T-helper 9 cell (primary cell): ENCODE data around the gene SUPT7L.
"Not testable (repeated sequence)": the region's sequence is repeated elsewhere in the genome, so short reads cannot be mapped to it uniquely, and the experiment has no call there.

Experiments used
- DNase-seq: peaks from one replicate; pipeline ENCODE4 v3.0.0-alpha.2; 2020

SUPT7L gene

GRCh38 chr2:27636766-27637165 is 26.6 kb downstream of the SUPT7L start:
- no peak for DNase-seq

DNA sequence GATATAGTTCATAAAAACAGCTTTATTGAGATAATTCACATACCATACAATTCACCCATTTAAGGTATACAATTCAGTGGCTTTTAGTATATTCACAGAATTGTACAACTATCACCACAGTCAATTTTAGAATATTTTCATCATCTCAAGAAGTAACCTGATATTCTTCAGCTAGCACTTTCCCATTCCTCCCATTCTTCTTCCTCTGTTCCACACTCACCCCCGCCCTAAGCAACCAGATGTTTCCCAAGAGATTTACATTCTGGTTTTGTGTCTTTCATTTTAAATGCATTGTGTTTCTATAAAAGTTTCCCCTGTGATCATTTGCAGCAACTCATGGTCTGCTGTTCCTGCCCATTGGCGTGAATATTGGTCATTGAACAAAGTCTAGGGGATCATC is 29.1 kb downstream of the SUPT7L start:
- DNase-seq: no peak

DNA sequence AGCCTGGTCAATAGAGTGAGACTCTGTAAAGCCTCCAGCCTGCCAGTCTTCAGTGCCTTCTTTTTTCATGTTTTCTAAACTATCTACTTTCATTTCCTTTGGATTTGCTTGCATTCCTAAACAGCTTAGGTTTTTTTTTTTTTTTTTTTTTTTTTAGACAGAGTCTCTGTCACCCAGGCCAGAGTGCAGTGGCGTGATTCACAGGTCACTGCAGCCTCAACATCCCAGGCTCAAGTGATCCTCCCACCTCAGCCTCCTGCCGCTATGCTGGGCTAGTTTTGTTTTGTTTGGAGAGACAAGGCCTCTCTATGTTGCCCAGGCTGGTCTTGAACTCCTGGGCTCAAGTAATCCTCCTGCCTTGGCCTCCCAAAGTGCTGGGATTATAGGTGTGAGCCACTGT is 33.2 kb downstream of the SUPT7L start:
- not testable (repeated sequence) for DNase-seq

- DNase-seq: peak; percentile 89
Observed at GRCh38 chr2:27628767-27629709, 34.4 kb downstream of the SUPT7L start, which contains the start of the genes CCDC121 and GPN1. Gene CCDC121, minus strand, starts transcription at chr2:27629012. Its CDS starts 1,213 bp downstream, at chr2:27627799. Gene GPN1, plus strand, starts transcription at chr2:27629050. Its CDS starts 9 bp downstream, at chr2:27629059.

GRCh38 chr2:27627963-27628766 is 35.2 kb downstream of the SUPT7L start:
- no peak for DNase-seq

DNA sequence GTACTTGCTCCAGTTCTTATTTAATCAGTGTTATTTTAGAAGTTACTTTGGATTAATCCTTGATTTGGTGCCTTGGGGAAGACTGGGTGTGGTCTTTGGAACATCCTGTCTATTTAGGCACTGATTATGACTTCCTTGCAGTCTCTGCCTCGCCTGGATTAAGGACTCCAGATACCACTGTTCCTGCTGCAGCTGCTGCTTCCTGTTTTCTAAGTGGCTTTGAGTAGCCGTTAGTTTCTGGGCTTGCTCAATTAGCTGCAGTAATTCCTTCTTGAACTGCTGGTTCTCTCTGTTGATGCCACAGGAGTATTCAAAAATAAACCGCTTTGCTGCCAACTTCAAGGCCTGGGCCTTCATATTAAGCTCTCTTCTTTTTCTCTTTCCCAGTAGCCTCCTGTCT is 36.5 kb downstream of the SUPT7L start:
- not testable (repeated sequence) for DNase-seq

DNA sequence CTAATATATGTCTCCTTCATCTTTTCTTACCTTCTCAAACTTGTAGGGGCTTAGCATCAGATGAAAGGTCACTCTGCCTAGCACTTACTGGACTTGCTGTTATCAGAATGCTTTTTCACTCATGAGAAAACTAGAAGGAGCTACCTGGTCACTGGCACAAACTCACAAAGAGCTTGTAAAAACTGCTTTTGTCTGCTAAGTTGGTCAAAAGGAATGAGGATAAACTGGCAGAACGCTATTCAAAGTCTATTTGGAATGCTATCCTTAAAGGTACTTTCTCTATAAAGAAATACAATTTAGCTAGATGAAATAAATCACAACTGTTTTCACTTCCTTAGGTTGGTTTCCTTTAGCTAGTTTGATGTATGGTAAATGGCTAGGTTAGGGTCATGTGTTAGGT is 37.1 kb downstream of the SUPT7L start:
- not testable (repeated sequence) for DNase-seq

DNA sequence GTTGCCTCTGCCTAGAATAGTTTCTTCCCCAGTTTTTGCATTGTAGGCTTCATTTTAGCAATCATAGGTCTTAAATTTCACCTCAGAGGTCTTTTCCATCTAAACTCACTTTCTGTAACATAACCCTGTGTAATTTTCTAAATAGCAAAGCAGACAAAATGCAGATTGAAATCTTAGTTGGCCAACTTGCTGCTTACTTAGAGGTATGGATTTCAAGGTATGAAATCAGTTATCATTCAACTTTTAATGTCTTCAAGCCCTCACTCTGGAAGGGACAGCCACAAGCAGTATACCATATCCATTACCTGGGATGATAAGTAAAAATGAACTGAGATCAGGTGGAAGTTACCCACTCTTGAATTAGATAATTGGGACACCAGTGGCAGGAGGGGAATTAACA is 38.5 kb downstream of the SUPT7L start:
- no peak for DNase-seq

- no peak for DNase-seq
Observed at GRCh38 chr2:27622921-27623384, 40.5 kb downstream of the SUPT7L start.

GRCh38 chr2:27621524-27621923 is 41.9 kb downstream of the SUPT7L start:
- DNase-seq: no peak

DNA sequence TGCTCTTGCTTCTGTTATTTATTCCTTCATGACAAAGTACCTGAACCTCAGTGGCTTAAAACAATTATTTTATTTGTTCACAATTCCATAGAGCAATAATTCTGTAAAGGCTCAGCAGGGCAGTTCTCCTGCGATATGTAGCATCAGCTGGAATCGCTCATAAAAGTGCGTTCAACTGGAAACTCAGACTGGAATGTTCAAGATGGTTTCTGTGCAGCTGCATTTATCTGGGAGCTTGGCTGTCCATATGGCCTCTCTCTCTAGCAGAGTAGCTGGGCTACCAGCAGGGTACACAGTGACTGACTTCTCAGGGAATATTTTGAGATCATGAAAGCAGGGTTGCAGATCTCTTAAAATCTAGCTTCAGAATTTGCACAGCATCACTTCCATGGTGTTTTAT is 48.1 kb downstream of the SUPT7L start:
- no peak for DNase-seq

DNA sequence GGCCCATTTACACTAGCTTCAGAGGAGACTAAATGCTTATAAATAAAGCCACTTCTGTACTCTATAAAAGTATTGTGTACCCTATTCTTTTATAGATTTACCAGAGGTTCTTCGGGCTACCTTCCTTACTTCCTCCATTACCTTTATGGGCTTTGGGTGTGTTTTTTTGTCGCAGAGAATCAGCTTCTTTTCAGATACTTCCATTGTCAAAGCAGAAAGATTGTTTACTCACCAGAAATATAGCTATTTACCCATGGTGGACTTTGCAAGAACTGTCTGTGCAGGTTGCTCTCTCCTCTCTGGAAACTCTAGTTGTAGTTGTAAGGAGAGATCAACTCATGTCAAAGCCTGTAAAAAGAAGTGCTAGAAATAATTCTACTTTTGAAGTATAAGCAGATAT is 49.4 kb downstream of the SUPT7L start:
- DNase-seq: no peak

- DNase-seq: no peak
Observed at GRCh38 chr2:27606611-27607010, 56.8 kb downstream of the SUPT7L start.
